Measurements from ENCODE around the gene SLC38A7. TPM values are rescaled to one million over a fixed set of nuclear protein-coding genes. Genes with fewer than 3 reads are reported as not detected.
A peak's percentile ranks its signal among the peaks of the same experiment; 100 is the strongest.

The SLC38A7 gene, protein sequence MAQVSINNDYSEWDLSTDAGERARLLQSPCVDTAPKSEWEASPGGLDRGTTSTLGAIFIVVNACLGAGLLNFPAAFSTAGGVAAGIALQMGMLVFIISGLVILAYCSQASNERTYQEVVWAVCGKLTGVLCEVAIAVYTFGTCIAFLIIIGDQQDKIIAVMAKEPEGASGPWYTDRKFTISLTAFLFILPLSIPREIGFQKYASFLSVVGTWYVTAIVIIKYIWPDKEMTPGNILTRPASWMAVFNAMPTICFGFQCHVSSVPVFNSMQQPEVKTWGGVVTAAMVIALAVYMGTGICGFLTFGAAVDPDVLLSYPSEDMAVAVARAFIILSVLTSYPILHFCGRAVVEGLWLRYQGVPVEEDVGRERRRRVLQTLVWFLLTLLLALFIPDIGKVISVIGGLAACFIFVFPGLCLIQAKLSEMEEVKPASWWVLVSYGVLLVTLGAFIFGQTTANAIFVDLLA
- 7.0 TPM for polyA plus RNA-seq (2012; ENCODE audit: insufficient read depth, insufficient read length, low read depth)

DNA sequence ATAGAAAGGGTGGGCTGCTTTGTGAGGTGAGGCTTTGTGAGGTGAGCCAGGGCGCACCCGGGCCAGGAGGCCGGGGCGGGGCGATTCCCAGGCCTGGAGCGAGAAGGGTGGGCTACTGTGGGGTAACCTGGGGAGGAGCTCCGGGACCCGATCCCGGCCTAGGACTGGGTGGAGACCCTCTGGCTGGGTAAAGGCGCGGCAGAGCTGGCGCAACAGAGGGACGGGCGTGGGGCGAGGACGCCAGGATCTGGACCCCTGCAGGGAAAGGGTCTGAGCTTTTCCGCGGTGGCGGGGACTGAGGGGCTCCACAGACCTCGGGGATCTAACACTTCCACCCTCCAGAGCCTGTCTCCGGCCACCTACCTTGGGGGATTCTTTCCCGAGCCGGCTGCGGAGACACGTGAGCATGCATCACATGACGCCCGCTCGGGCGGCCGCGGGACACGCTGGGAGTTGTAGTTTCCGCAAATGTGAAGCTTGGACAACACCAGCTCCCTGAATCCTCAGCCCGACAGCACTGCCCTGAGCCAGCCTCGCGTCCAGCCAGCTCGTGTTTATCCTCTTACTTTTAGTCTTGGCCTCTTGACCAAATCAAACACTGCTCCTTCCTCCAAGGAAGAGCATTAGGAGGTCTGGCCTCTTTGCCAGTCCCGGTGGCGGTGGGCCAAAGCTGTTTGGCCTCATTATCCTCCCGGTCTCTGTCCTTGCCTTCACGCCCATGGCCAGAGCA, at the start of gene SLC38A7:
Gene SLC38A7 (minus strand): TSS at position 417 of the 730 bp plus-strand sequence. CDS start 4,644 bp downstream, outside the sequence.
- Histone ChIP-seq H3K36me3 (no peaks in the 10 kb centered on the region; the same call in 1 of the 2 replicates), H3K27me3 (no peaks in the 10 kb centered on the region), H3K4me1 (no peaks in the 10 kb centered on the region), H3K9me3 (no peaks in the 10 kb centered on the region), H3K4me3 (ENCODE audit: low read depth, low read length) (peak within 1 kb of the TSS; percentile 91)
- TF ChIP-seq, protein P1, sequence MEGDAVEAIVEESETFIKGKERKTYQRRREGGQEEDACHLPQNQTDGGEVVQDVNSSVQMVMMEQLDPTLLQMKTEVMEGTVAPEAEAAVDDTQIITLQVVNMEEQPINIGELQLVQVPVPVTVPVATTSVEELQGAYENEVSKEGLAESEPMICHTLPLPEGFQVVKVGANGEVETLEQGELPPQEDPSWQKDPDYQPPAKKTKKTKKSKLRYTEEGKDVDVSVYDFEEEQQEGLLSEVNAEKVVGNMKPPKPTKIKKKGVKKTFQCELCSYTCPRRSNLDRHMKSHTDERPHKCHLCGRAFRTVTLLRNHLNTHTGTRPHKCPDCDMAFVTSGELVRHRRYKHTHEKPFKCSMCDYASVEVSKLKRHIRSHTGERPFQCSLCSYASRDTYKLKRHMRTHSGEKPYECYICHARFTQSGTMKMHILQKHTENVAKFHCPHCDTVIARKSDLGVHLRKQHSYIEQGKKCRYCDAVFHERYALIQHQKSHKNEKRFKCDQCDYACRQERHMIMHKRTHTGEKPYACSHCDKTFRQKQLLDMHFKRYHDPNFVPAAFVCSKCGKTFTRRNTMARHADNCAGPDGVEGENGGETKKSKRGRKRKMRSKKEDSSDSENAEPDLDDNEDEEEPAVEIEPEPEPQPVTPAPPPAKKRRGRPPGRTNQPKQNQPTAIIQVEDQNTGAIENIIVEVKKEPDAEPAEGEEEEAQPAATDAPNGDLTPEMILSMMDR (IDR thresholded peaks at IDR 0.05; ENCODE audit: low read depth, low read length) = no peak
- DNase-seq = peak; percentile 91

DNA sequence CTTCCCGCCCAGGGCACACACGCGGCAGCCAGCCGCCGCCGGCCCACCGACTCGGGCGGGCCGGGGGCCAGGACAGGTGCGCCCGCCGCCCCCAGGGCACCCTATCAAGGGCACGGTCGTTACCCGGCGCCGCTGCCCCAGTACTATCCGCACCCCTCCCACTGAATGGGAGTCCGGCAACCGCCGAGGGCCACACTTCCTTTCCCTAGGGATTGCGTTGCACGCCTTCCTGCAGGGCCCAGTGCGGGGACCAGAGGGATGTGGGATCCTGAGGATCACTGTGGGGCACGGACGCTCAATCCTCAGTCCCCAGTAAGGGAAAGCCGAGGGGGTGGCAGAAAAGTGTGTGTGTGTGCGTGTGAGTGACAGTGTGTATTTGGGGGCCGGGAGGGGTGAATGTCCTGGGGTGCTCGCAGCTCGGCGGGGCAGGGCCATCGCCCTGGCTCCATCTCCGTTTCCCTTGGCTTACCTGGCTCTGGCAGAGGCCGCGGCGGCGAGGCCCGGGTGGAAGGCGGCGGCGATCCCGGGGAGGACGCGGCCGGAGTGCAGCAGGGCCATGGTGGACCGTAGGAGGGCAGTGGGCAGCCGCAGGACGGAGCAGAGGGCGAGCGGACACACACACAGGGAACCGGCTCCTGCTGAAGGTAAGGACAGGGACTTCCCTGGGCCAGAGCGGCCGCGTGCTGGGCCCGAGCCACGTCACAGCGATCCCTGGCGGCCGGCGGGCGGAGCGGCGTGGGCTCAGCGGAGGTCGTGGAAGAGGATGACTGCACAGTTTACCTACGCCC, 49.3 kb upstream of the SLC38A7 start, which contains the start of gene GOT2:
Gene GOT2 (minus strand): TSS at position 646 of the 788 bp plus-strand sequence. CDS start 88 bp downstream, at position 558.
- peak; percentile 90 for DNase-seq
- Histone ChIP-seq H3K9me3 (no peaks in the 10 kb centered on the region), H3K27me3 (no peaks in the 10 kb centered on the region), H3K36me3 (peaks cover 12% of the 10 kb centered on the region), H3K4me3 (ENCODE audit: low read depth, low read length) (peak within 1 kb of the TSS; percentile 91), H3K4me1 (no peaks in the 10 kb centered on the region)
- TF ChIP-seq, protein P1 (IDR thresholded peaks at IDR 0.05; ENCODE audit: low read depth, low read length) = peak; percentile 88

DNA sequence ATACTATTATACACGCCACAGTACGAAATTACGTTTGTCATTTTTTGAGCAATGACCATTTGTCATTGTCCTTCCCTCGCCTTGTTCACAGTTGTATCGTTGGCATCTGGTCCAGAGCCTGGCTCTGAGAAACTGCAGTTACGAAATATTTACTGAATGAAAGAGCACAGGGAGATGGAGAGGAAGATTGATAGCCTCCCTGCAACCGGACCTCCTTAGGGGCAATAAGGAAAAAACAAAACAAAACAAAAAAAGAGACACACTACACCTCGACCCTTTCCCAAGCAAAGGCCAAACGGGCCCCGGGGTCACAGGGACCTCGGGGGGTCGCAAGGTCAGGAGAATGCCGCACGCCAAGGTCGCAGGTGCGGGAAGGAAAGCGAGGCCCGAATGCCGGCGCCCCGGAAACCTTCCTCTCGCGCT, 48.7 kb upstream of the SLC38A7 start:
- peak overlapping the region; percentile 91 for H3K4me3 ChIP-seq (ENCODE audit: low read depth, low read length)
- DNase-seq = no peak
- H3K9me3 ChIP-seq = no peaks in the 10 kb centered on the region
- no peaks in the 10 kb centered on the region for H3K4me1 ChIP-seq
- TF ChIP-seq, protein P1 (IDR thresholded peaks at IDR 0.05; ENCODE audit: low read depth, low read length) = no peak
- peaks cover 16% of the 10 kb centered on the region for H3K36me3 ChIP-seq
- no peaks in the 10 kb centered on the region for H3K27me3 ChIP-seq

DNA sequence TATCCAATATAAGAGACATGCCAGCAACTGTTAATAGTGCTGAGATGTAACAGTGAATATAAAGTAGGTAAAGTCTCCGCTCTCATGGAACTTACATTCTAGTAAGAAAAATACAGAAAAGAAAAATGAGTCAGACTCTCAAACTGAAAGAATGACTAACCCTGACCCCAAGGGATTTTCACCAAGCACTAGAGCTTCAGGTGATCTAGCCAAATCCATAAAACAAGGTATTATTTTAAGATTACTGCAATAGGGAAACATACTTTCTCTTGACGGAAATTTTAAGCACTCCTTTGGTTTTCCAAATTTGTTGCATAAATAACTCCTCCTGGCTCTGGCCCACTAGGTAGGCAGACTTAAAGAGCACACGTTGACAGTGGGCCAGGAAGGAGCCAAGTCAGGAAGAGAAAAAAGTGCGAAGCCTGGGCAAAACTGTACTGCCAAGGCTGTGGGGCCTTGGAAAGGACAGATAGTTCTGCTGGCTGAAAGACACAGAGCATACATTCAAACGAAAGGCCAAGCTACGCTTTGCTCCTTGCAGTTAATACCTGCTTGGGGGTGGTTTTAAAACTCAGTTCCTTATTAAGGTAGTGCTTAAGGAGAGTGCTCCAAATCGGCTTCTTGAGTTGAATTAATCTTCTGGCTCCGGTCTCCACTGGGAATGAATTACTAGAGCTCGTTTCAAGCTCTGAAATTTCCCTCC, 48.1 kb upstream of the SLC38A7 start:
- no peaks in the 10 kb centered on the region for H3K4me1 ChIP-seq
- H3K9me3 ChIP-seq = no peaks in the 10 kb centered on the region
- H3K27me3 ChIP-seq = no peaks in the 10 kb centered on the region
- DNase-seq = no peak
- H3K4me3 ChIP-seq (ENCODE audit: low read depth, low read length) = peak overlapping the region; percentile 91
- TF ChIP-seq, protein P1 (IDR thresholded peaks at IDR 0.05; ENCODE audit: low read depth, low read length) = no peak
- H3K36me3 ChIP-seq = peaks cover 22% of the 10 kb centered on the region

DNA sequence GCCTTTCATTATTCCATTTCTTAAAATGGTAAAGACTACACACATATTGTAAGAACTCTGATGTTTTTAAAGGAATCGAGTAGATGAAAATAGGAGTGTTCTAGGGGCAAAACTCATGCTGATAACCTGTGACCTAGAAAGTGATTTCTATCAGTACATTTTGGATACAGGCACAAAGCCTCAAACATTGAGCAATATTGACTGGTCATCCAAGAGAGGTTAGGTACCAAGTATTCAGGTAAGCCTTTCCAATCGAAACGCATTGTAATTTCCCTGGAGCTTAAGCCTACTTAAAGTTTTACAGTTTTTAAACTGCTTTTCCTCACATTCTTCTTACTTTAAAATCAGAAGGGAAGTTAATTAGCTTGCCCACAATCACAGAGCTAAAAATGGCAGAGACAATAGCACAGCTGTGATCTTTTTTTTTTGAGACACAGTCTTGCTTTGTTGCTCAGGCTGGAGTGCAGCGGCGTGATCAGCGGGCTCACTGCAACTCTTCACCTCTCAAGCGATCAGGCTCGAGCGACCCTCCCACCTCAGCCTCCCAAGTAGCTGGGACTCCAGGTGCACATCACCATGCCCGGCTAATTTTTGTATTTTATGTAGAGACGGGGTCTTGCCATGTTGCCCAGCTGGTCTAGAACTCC, 46.3 kb upstream of the SLC38A7 start:
- Histone ChIP-seq H3K9me3 (no peaks in the 10 kb centered on the region), H3K4me1 (no peaks in the 10 kb centered on the region), H3K4me3 (ENCODE audit: low read depth, low read length) (no peak overlapping the region), H3K27me3 (no peaks in the 10 kb centered on the region), H3K36me3 (peaks cover 24% of the 10 kb centered on the region)
- no peak for DNase-seq
- TF ChIP-seq, protein P1 (IDR thresholded peaks at IDR 0.05; ENCODE audit: low read depth, low read length) = no peak
